ENCODE data around the gene TRPM1.

DNA sequence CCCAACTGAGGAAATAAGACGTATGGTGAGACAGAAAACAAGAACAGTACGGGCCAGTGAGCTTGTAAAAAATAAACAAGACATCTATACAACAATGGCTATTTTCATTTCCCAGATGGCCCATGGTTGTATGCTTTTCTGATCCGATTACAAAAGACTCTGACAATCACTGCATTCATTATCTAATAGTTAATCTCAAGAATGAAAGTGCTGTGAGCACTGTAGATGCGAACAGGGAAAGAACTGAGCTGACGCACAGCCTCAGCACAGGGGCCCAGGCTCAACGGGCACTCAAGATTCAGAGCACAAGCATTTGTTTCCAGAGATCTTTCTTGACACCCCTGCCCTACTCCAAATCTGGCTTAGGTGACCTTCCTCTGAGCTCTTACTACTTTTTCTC lies 117.0 kb downstream of the TRPM1 start:
- TF ChIP-seq, protein P1, sequence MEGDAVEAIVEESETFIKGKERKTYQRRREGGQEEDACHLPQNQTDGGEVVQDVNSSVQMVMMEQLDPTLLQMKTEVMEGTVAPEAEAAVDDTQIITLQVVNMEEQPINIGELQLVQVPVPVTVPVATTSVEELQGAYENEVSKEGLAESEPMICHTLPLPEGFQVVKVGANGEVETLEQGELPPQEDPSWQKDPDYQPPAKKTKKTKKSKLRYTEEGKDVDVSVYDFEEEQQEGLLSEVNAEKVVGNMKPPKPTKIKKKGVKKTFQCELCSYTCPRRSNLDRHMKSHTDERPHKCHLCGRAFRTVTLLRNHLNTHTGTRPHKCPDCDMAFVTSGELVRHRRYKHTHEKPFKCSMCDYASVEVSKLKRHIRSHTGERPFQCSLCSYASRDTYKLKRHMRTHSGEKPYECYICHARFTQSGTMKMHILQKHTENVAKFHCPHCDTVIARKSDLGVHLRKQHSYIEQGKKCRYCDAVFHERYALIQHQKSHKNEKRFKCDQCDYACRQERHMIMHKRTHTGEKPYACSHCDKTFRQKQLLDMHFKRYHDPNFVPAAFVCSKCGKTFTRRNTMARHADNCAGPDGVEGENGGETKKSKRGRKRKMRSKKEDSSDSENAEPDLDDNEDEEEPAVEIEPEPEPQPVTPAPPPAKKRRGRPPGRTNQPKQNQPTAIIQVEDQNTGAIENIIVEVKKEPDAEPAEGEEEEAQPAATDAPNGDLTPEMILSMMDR (IDR thresholded peaks at IDR 0.05; ENCODE audit: insufficient read depth, low read depth, low read length), result no peak
- TF ChIP-seq EZH2 (IDR thresholded peaks at IDR 0.05; ENCODE audit: insufficient read depth, low read length), result no peak

Data from astrocyte (in vitro differentiated cells and primary cell).